Pancreas (tissue), 10 donors: ENCODE measurements around the gene TXNDC12. TPM values are rescaled to one million over a fixed set of nuclear protein-coding genes. Genes with fewer than 3 reads are reported as not detected.
"Not testable (repeated sequence)": the region's sequence is repeated elsewhere in the genome, so short reads cannot be mapped to it uniquely, and the experiment has no call there.

Experiments used
- ATAC-seq, 4 donors: fragments of 200-7000 bp; cut with Tn5 transposase; one replicate each; pipeline versions ENCODE4 v1.8.0 to v1.9.1; 2020; ENCODE audit warnings: mild to moderate bottlenecking in 4 of 4, moderate library complexity in 4 of 4
- DNase-seq, 6 donors: peaks; one replicate each; pipeline ENCODE4 v3.0.0-alpha.2; 2020
- FAIRE-seq: peaks from 2 replicates; lab custom pipeline; 2012; peaks lifted over from hg19 to GRCh38; lab: Jason Lieb, UNC
- H3K27ac ChIP-seq, 4 donors: fragments of 200-600 bp; sonication (generic); 1 replicate in 3 of 4; 2 replicates in 1 of 4; pipeline versions ENCODE4 v1.5.0 to v1.8.0; 2020
- H3K27me3 ChIP-seq, 4 donors: fragments of 200-600 bp; one replicate each; pipeline ENCODE4 v1.8.0; 2021
- H3K36me3 ChIP-seq, 3 donors: fragments of 200-600 bp; sonication (generic) in 1 of 3; one replicate each; pipeline versions ENCODE4 v1.5.0 to v1.8.0; 2020 to 2021
- H3K4me1 ChIP-seq, 3 donors: fragments of 200-600 bp; one replicate each; pipeline ENCODE4 v1.8.0; 2021
- H3K4me3 ChIP-seq, 4 donors: fragments of 200-600 bp; sonication (generic) in 2 of 4; one replicate each; pipeline versions ENCODE4 v1.5.0 to v1.8.0; 2020 to 2021
- H3K9me3 ChIP-seq, 4 donors: fragments of 200-600 bp; one replicate each; pipeline ENCODE4 v1.8.0; 2021
- WGBS, 2 donors: extraction: QIAGEN DNeasy Blood & Tissue Kit; methylation state at CpG; one replicate each; pipeline ENCODE4 v1.1.7; 2013; 5-methylcytosine and 5-hydroxymethylcytosine counted together
- intact Hi-C, 3 donors: fragments of 100-400 bp; cut with DNase I; formaldehyde crosslinking; loops; one replicate each; pipeline versions ENCODE4 v1.11.1 to v1.14.2; 2022
- polyA plus RNA-seq, 2 donors: library from polyadenylated mRNA; stranded (reverse); fragments of 200-250 nt; gene quantifications; one replicate each; pipeline ENCODE4 v1.2.3, GENCODE V29; 2013
- total RNA-seq, 6 donors: library from RNA; stranded (reverse); fragmentation: NEBNext Ultra II Directional in 4 of 6; extraction: Animal tissue kit (Norgen Biotek cat#: 25700) in 4 of 6; gene quantifications; one replicate each; pipeline versions ENCODE4 v1.2.1 to v1.2.4, GENCODE V29; 2021 to 2023
- TF ChIP-seq, protein P1 (sequence below), 4 donors: fragments of 200-600 bp; sonication (generic) in 3 of 4; IDR thresholded peaks; one replicate each; pipeline versions ENCODE4 v1.5.0 to v1.8.0; 2021; ENCODE audit warnings: antibody characterized with exemption in 4 of 4
- donor health status: healthy with polysubstance abuse.
- donor health status: DM: no; HTN: no; CAD: no; lungs with moderate emphysema.
- donor health status: DM: no; HTN: no; CAD: no.
- donor health status: control.
- donor health status: control.
- donor health status: Bipolar disorder and iron deficiency.
- donor health status: DM: yes; HTN: yes; CAD: no.
- donor health status: DM: no; HTN: no; CAD: no.
- donor health status: DM: no; HTN: no; CAD: no.
- donor health status: DM: yes; HTN: yes; CAD: no.

The TXNDC12 gene
- total and polyA plus RNA-seq, 8 donors = 9.9 to 39.4 (median 34.3) TPM

DNA sequence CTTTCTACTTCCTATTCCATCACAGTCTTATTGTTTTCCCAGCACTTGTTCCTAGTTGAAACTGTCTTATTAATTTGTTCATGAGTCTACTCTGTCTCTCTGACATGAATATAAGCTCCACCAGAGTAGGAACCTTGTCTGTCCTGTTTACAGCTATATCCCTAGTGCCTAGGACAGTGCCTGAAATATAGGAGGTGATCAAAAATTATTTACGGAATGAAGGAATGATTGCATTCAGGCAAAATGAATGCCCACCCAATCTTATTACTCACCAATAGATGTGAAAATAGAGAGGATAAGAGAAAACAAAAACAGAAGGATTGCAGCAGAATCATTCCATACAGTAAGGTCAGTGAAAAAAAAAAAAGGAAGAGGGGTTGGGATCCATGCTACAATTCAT is 1.1 kb downstream of the TXNDC12 start:
- FAIRE-seq = no peak
- no peaks in the 10 kb centered on the region for H3K27me3 ChIP-seq
- intact Hi-C loops = no loop called here
- H3K9me3 ChIP-seq = no peaks in the 10 kb centered on the region
- peak overlapping the region in 3 of 4 donors; percentile 79 to 96 (median 95) for H3K4me3 ChIP-seq
- peak overlapping the region in 1 of 4 donors; percentile 89 for H3K27ac ChIP-seq
- H3K4me1 ChIP-seq = peaks cover 7 to 29% (median 22%) of the 10 kb centered on the region in 3 donors
- no peak for ATAC-seq
- DNase-seq = no peak
- TF ChIP-seq, protein P1, sequence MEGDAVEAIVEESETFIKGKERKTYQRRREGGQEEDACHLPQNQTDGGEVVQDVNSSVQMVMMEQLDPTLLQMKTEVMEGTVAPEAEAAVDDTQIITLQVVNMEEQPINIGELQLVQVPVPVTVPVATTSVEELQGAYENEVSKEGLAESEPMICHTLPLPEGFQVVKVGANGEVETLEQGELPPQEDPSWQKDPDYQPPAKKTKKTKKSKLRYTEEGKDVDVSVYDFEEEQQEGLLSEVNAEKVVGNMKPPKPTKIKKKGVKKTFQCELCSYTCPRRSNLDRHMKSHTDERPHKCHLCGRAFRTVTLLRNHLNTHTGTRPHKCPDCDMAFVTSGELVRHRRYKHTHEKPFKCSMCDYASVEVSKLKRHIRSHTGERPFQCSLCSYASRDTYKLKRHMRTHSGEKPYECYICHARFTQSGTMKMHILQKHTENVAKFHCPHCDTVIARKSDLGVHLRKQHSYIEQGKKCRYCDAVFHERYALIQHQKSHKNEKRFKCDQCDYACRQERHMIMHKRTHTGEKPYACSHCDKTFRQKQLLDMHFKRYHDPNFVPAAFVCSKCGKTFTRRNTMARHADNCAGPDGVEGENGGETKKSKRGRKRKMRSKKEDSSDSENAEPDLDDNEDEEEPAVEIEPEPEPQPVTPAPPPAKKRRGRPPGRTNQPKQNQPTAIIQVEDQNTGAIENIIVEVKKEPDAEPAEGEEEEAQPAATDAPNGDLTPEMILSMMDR (IDR thresholded peaks at IDR 0.05) = no peak
- WGBS, 2 donors = 73 to 78% methylated on average over 1 of the region's 1 CpG
- no peaks in the 10 kb centered on the region for H3K36me3 ChIP-seq

DNA sequence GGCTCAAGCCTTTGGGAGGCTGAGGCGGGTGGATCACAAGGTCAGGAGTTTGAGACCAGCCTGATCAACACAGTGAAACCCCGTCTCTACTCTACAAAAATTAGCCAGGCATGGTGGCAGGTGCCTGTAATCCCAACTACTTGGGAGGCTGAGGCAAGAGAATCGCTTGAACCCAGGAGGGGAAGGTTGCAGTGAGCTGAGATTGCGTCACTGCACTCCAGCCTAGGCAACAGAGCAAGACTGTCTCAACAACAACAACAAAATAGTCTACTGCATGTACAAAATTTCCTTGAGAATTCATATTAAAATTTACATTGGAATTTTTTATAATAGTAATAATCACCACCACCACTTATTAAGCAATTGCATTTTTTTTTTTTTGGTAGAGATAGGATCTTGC is 5.7 kb downstream of the TXNDC12 start:
- H3K9me3 ChIP-seq, H3K4me1 ChIP-seq, H3K4me3 ChIP-seq, FAIRE-seq, ATAC-seq, H3K27me3 ChIP-seq, H3K27ac ChIP-seq, H3K36me3 ChIP-seq, intact Hi-C loops, DNase-seq: not testable (repeated sequence)
- WGBS, 2 donors = 93 to 99% methylated on average over 4 of the region's 4 CpGs

DNA sequence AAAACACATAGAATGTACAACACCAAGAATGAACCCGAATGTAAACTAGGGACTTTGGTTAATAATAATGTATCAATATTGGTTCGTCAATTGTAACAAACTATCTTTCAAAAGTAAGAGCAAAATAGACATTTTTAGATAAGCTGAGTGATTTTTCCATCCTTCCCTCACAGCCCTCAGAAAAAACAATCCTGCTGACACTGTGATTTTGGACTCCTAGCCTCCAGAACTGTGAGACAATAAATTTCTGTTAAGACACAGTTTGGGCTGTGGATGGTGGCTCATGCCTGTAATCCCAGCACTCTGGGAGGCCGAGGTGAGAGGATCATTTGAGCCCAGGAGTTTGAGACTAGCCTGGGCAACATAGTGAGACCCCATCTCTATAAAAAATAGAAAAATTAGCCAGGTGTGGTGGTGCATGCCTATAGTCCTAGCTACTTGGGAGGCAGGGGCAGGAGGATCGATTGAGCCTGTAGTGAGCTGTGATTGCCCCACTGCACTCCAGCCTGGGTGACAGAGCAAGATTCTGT is 9.3 kb downstream of the TXNDC12 start:
- DNase-seq, ATAC-seq, H3K27ac ChIP-seq, H3K4me3 ChIP-seq, intact Hi-C loops, H3K9me3 ChIP-seq, H3K36me3 ChIP-seq, FAIRE-seq, H3K4me1 ChIP-seq, H3K27me3 ChIP-seq: not testable (repeated sequence)
- WGBS, 2 donors = 84 to 93% methylated on average over 4 of the region's 4 CpGs

DNA sequence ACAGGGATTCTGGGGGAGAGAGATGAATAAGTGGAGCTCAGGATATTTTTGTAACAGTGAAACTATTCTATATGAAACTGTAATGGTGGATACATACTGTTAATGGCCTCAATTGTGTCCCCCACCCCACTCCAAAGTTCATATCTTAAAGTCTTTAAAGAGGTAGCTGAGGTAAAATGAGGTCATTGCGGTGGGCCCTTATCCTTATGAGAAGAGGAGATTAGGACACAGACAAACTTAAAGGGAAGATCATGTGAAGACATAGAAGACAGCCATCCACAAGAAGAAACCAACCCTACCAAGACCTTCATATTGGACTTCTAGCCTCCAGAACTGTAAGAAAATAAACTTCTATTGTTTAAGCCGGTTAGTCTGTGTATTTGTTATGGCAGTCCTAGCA is 9.8 kb downstream of the TXNDC12 start:
- FAIRE-seq (no peak), ATAC-seq (no peak), DNase-seq (no peak)
- Histone ChIP-seq H3K36me3 (no peaks in the 10 kb centered on the region), H3K27ac (no peak overlapping the region), H3K4me3 (no peak overlapping the region), H3K27me3 (no peaks in the 10 kb centered on the region), H3K9me3 (no peaks in the 10 kb centered on the region), H3K4me1 (no peaks in the 10 kb centered on the region)
- intact Hi-C loops = no loop called here
- TF ChIP-seq, protein P1 (IDR thresholded peaks at IDR 0.05) = no peak
- WGBS, 2 donors = 82 to 88% methylated on average over 2 of the region's 2 CpGs

DNA sequence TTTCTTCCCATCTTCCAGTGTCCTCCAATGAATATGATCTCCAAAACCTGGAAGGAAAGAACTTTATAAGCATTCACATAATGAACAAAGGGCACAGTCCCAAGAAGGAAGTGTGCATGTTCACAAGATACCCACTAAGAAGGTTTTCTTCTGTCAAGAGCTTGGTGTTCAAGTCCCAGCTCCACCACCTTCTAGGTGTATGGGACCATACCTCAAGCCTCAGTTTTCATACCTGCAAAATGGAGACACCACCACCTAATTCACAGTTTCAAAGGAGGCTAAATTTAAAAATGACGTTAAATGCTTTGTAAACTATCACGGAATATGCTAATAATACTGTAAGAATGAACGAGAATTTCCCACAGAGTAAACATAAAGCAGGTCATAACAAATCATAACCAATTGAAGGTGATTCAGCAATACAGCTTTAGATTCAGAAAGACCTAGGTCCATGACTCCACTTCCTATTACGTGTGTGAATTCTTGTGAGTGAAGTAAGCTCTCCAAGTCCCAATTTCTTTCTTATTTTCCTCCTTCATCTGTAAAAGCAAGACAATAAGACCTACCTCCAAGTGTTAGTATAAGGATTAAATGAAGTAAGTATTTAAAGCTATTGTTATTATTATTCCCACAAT is 13.3 kb downstream of the TXNDC12 start:
- intact Hi-C loops = no loop called here
- FAIRE-seq (no peak), DNase-seq (no peak), ATAC-seq (no peak)
- 91 to 94% methylated on average over 4 of the region's 4 CpGs for WGBS, 2 donors
- Histone ChIP-seq H3K4me3 (no peak overlapping the region), H3K9me3 (no peaks in the 10 kb centered on the region), H3K36me3 (no peaks in the 10 kb centered on the region), H3K4me1 (no peaks in the 10 kb centered on the region), H3K27me3 (no peaks in the 10 kb centered on the region), H3K27ac (no peak overlapping the region)
- TF ChIP-seq, protein P1 (IDR thresholded peaks at IDR 0.05) = no peak

DNA sequence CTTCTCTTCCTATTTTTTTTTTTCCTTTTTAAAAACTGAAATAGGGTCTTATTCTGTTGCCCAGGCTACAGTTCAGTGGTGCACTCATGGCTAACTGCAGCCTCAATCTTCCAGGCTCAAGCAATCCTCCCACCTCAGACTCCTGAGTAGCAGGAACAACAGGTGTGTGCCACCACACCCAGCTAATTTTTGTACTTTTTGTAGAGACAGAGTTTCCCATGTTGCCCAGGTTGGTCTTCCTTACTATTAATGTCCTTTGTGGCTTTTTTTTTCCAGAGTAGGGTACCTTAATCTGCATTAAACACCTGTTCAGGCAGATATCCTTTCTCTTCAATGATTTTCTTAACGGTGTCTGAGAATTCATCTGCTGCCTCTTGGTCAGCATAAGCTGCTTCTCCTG is 17.1 kb downstream of the TXNDC12 start:
- no peak for FAIRE-seq
- 43 to 65% methylated on average over 1 of the region's 1 CpG for WGBS, 2 donors
- Histone ChIP-seq H3K4me1 (no peaks in the 10 kb centered on the region), H3K27me3 (no peaks in the 10 kb centered on the region), H3K36me3 (no peaks in the 10 kb centered on the region), H3K4me3 (no peak overlapping the region), H3K27ac (no peak overlapping the region), H3K9me3 (no peaks in the 10 kb centered on the region)
- ATAC-seq = no peak
- intact Hi-C loops = no loop called here
- TF ChIP-seq, protein P1 (IDR thresholded peaks at IDR 0.05) = no peak
- no peak for DNase-seq
